HG03097 (cell line): Measurements from ENCODE around the gene HLA-DQB1.
"Not testable (repeated sequence)": the region's sequence is repeated elsewhere in the genome, so short reads cannot be mapped to it uniquely, and the experiment has no call there.

Source experiments
- ATAC-seq: cut with Tn5 transposase; IDR thresholded peaks from one replicate; pipeline ENCODE4 v1.9.1; 2021; ENCODE audit not compliant: unreplicated experiment, low FRiP score

HLA-DQB1 gene

GRCh38 chr6:32664354-32664753 lies 2.1 kb downstream of the HLA-DQB1 start:
- ATAC-seq = no peak

- no peak for ATAC-seq
These were observed 3.6 kb downstream of the HLA-DQB1 start for GRCh38 chr6:32662836-32663235.

GRCh38 chr6:32662099-32662498 lies 4.4 kb downstream of the HLA-DQB1 start:
- ATAC-seq = no peak

DNA sequence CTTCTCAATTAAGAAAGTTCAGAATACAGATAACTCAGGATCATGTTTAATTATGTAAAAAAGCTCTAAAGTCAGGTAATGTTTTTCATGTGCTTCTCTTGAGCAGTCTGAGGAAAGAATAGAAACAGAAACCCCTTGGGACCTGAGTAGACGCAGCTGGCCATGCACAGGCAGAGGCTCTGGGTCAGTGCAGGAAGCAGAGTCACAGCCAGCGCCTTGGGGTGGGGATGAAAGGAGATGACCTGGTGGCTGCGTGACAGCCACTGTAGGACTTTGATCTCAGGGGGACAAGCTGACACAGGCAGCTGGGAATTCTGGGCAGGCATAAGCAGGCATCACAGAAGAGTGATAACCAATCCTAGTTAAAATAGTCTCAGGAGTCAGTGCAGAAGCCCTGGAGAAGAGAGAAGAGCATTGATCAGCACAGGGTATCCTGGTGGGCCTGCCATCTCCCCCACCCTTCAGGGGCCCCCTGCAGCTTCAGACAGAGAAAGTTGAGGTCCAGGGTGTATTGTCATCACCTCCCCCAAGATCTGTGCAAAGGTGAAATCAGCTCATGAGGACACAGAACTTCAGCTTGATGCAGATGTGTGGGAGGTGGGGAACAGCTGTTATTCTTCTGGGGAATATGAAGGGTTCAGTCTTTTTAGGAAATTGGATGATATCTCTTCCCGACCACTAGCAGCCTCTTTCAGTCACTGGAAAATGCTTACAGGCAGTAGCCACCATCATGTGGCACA lies 6.4 kb downstream of the HLA-DQB1 start:
- ATAC-seq = peak; percentile 90

DNA sequence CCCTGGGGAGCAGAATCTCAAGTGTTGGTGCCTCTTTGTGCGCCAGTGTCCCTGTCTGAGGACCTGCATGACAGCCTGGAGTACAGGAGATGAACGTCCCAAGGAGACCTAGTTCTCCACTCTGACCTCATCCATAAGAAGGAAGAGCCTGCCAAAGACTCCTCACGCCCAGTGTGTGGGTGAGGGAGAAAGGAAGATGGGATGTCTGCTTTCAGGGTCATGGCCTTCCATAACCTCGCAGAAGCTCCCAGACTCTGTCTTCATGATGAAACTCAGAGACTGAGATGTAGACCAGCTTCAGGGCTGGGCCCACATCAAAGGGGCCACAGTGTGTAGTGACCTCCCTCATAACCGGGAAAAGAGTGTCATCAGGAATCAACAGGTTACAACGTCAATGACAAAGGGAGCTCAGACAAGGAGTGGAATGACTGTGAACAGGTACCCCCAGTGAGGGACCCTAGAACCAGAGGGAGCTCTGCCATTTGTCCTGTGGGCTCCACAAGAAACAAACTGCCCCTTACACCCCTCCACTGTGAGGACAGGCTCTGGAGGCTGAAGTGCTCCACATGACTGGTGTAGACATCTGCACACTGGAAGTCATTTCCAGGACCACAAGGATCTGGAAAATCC lies 8.1 kb downstream of the HLA-DQB1 start:
- no peak for ATAC-seq

- ATAC-seq = not testable (repeated sequence)
These were observed 8.6 kb downstream of the HLA-DQB1 start for GRCh38 chr6:32657819-32658218.

DNA sequence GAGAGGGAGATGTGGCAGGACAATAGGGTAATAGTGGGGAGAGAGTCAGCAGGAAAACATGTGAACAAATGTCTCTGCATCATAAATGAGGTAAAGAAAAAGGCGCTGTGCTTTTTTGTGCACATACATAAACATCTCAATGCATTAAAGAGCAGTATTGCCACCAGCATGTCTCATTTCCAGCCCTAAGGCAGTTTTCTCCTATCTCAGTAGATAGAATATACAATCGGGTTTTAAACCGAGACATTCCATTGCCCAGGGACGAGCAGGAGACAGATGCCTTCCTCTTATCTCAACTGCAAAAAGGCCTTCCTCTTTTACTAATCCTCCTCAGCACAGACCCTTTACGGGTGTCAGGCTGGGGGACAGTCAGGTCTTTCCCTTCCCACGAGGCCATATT lies 9.1 kb downstream of the HLA-DQB1 start:
- not testable (repeated sequence) for ATAC-seq

DNA sequence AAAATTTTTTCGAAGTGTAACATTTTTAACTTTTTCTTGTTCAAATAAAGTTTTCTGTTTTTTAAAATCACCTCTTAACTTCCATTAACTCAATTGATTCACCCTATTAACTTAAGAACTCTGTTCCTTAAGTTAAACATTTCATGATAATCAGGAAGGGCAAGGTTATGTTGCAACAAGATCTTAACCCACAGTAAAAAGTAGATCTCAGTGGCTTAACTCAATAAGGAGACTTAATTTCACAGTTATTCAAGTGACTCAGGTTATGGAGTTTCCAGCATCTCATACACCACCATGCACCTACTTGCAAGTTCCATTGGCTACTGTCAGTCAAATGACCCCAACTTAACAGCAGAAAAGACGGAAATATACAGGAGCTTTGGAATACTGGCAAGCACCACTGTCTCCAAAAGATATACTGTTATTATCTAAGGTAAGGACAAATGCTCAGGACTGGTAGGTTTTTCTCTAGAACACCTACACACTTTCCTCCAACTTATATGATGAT lies 11.2 kb downstream of the HLA-DQB1 start:
- no peak for ATAC-seq

DNA sequence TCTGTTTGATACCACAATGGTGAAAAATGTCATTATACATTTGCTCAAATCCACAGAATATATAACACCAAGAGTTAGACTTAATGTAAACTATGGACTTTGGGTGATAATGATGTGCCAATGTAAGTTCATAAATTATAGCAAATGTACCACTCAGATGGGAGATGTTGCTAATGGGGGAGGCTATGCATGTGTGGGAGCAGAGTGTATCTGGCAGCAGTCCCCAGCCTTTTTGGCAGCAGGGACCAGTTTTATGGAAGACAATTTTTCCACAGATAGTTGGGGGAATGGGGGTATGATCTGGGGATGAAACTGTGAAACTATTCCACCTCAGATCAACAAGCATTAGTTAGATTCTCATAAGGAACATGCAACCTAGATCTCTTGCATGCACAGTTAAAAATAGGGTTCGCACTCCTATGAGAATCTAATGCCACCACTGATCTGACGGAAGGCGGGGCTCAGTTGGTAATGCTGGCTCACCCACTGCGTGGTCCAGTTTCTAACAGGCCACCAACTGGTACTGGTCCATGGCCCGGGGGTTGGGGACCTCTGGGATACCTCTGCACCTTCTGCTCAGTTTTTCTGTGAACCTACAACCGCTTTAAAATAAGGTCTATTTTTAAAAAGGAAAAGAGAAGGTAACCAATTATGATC lies 21.3 kb downstream of the HLA-DQB1 start:
- ATAC-seq = no peak

DNA sequence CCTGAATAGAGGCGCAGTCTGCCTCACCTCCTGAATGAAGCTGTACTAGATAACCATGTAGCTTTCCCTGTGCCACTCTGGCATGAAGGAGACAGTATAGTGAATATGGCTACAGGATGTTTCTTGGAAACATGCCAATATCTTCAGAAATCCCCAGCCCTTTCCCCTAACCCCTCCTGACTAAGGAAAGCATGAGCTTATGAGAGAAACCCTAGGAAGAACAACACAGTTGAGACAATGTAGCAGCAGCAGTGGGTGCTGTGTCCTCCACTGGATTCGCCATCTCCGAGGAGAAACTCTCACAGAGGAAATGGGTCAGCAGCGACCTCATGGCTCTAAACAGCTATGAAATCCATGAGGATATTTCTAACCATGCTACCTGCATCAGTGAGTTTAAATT lies 22.6 kb downstream of the HLA-DQB1 start:
- no peak for ATAC-seq

DNA sequence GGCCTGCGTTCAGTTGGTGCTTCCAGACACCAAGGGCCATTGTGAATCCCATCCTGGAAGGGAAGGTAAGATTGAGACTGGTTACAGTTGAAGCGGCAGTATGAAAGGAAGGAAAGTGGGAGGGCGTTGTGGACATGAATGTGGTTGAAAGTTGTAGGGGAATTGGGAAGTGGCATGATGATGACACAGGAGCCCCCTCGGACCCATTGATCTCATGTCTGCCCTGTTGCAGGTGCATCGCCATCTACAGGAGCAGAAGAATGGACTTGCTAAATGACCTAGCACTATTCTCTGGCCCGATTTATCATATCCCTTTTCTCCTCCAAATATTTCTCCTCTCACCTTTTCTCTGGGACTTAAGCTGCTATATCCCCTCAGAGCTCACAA lies 23.7 kb downstream of the HLA-DQB1 start:
- no peak for ATAC-seq

DNA sequence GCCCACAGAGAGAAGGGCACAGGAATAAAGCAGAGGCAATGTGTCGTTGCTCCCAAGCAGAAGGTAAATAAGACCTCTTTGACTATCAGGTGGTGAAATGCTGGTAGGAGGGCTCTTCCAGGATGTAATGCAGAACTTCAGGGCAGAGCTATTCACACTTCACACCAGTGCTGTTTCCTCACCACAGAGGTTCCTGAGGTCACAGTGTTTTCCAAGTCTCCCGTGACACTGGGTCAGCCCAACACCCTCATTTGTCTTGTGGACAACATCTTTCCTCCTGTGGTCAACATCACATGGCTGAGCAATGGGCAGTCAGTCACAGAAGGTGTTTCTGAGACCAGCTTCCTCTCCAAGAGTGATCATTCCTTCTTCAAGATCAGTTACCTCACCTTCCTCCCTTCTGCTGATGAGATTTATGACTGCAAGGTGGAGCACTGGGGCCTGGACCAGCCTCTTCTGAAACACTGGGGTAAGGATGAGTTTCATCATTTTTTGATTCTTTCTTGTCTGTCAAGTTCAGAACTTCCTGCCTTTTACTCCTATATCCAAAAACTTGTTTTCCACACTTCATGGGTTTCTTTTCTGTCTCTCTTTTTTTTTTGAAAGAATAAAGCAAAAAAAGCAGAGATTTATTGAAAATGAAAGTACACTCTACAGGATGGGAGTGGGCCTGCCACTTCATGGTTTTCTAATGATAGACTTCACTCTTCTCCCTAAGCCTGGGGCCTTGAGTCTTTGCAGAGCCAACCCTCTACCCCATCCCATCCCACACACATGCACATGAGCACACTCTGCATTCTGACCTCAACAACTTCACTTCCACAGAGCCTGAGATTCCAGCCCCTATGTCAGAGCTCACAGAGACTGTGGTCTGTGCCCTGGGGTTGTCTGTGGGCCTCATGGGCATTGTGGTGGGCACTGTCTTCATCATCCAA lies 24.4 kb downstream of the HLA-DQB1 start:
- ATAC-seq = not testable (repeated sequence)

DNA sequence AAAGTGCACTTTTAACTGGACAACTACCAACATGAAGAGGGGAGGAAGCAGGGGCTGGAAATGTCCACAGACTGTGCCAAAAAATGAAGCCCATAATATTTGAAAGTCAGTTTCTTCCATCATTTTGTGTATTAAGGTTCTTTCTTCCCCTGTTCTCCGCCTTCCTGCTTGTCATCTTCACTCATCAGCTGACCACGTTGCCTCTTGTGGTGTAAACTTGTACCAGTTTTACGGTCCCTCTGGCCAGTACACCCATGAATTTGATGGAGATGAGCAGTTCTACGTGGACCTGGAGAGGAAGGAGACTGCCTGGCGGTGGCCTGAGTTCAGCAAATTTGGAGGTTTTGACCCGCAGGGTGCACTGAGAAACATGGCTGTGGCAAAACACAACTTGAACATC lies 25.3 kb downstream of the HLA-DQB1 start:
- ATAC-seq = no peak

GRCh38 chr6:32639440-32640394 lies 26.7 kb downstream of the HLA-DQB1 start:
- ATAC-seq = no peak

DNA sequence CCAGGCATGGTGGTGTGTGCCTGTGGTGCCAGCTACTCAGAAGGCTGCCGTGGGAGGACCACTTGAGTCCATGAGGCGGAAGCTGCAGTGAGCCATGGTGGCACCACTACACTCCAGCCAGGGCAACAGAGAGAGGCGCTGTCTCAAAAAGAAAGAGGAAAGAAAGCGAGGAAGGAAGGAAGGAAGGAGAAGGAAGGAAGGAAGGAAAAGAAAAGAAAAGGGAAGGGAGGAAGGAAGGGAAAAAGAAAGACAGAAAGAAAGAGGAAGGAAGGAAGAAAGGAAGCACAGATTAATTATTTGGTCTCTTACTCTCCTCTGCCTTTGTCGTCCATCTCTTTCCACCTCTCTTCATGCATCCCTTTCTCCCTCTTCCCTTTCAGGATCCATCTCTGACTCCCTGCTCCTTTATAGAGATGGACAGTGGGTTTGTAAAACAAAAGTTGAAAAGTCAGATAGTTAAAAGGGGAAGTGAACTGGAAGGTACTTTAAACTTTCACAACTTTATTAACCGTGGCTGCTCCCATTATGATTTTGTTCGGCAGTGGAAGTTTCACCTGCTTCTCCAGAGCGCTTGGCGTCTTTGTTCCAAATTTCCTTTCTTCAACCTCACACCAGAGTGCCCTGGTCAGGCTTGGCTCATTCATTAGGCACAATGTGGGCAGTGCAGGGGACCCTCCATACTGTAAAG lies 27.8 kb downstream of the HLA-DQB1 start:
- no peak for ATAC-seq

DNA sequence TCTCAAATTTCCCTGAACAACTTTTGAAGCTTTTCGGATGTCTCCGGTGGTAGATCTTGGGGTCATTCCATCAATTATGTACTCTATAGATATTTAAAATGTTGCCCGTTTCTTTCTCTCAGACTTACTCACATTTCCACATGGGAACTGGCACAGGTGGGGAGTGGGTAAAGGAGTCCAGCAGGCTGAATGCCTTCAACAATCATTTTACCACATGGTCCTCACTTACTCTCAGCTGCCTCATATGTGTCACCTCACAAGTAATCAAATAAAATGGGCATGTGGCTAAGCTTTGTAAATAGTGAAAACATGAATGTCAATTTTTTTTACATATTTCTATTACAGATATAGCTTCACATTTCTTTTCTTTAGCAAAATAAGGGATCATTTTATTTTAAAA lies 28.6 kb downstream of the HLA-DQB1 start:
- ATAC-seq = no peak

DNA sequence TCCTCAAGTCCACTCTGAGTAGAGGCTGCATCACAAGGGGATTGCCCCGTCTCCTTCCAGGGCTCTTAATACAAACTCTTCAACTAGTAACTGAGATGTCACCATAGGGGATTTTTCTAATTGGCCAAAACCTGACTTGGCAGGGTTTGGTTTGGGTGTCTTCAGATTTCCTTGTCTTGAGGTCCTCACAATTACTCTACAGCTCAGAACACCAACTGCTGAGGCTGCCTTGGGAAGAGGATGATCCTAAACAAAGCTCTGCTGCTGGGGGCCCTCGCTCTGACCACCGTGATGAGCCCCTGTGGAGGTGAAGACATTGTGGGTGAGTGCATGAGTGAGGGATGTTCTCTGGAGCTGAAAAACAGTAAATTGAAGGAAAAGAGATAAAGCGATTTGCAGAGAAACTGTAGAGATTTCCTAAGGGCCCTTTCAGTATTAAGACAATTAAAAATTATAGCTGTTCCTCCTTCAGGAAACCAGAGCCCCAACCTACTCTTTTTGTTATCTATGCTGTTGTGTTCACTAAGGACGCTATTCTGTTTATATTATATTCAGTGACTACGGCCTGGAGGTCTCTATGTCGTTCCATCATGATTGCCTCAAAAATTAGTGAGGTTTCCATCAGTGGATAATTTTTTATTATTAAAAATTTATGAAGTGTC lies 29.1 kb downstream of the HLA-DQB1 start, which contains the start of gene HLA-DQA1:
Gene HLA-DQA1 (plus strand): TSS at position 188 of the 662 bp plus-strand sequence. CDS start 53 bp downstream, at position 241.
- peak; percentile 60 for ATAC-seq

DNA sequence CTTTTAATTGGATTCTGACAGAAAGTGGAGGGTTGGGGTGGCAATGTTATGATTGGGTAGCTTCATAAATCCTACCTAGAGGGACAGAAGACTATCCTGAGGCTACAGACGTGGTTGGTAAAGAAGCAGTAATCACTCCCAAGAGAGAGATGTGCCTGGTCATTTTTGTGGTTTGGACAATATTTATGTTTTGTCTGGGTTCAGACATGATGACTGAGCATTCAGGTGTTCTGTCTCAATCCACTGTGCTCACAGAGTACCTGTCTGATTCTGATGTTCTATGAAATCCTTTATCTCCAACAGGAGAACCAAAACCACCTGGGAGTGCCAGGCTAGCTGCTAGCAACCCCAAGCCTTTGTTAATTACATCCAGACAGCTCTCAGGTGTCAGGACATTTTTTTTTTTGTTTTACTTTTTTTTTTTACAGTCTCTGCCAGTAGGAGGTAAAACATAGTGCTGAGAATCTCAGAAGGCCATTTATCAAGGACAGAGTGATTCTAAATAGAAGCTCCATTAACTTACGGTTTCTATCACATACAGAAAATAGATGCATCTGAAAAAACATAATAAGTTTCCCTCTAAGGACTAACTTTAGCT lies 30.8 kb downstream of the HLA-DQB1 start:
- no peak for ATAC-seq
